Adrenal gland (tissue), 5 donors: ENCODE results near the gene MUSTN1.

Experiments
- CTCF ChIP-seq, 6 experiments: fragments of 450-650 bp in 4 of 6; fragments of 200-600 bp in 2 of 6; sonication (generic) in 1 of 6; IDR thresholded peaks; 1 replicate in 5 of 6; 2 replicates in 1 of 6; pipeline versions ENCODE4 v1.5.1 to v1.8.0; 2016 to 2021; ENCODE audit warnings: antibody characterized with exemption in 6 of 6, mild to moderate bottlenecking in 2 of 6, moderate library complexity in 1 of 6
- POLR2A ChIP-seq, 2 donors: fragments of 450-650 bp; IDR thresholded peaks; one replicate each; pipeline ENCODE4 v1.6.1; 2017; ENCODE audit warnings: antibody characterized with exemption in 2 of 2, mild to moderate bottlenecking in 2 of 2, moderate library complexity in 1 of 2
- donor health status: DM: no; HTN: no; CAD: no.

GRCh38 chr3:52829482-52829881 is 5.3 kb downstream of the MUSTN1 start:
- TF ChIP-seq CTCF (IDR thresholded peaks at IDR 0.05) (no peak), POLR2A (IDR thresholded peaks at IDR 0.05) (no peak)
